Effector CD4-positive, alpha-beta T cell (primary cell): ENCODE data around the gene RBPJ.
A peak's percentile ranks its signal among the peaks of the same experiment; 100 is the strongest.

ENCODE experiments used
- DNase-seq: peaks from one replicate; pipeline ENCODE4 v3.0.0-alpha.2; 2020
- total RNA-seq: gene quantifications from one replicate; lab custom pipeline; 2026; lab: John Stamatoyannopoulos, UW

Gene RBPJ
- 113 reads per million, percentile 85 among the genes with 10 or more reads in this experiment for total RNA-seq

DNA sequence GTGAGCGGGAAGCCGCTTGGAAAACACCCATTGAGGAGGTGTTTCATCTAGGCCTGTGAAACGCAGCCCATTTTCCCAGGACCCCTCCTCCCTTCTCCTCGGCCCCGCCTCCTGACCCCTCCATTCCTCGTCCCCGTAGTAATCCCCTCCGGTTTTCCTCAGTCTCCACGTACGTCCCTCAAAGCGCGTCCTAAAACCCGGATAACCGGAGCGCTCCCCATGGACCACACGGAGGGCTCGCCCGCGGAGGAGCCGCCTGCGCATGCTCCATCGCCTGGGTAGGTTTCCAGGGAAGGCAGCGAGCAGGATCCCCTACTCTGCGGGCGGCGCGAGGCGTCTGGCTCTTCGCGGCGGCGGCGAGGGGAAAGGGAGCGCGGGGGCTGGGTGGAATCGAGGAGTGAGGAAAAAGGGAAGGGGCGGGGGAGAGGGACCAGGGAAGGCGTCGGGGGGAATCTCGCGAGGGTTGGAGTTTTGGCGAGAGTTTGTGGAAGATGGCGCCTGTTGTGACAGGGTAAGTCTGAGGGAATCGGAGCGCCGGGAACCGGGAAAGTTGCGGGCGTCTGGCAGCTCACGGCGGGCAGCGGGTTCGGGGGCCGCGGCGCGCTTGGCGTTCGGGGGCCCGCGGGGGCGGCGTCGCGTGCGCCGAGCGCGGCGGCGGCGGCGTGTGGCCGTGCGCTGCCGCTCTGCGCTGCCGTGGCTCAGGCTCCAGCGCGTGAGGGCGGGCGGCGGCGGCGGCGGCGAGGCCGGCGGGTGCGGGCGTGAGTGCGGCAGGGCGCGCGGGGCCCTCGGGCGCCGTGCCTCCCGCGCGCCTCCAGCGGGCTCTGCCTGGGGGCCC is at the start of gene RBPJ:
Gene RBPJ (plus strand): TSS at position 477 of the 835 bp plus-strand sequence. CDS start 15 bp downstream, at position 492.
- DNase-seq = peak; percentile 86

DNA sequence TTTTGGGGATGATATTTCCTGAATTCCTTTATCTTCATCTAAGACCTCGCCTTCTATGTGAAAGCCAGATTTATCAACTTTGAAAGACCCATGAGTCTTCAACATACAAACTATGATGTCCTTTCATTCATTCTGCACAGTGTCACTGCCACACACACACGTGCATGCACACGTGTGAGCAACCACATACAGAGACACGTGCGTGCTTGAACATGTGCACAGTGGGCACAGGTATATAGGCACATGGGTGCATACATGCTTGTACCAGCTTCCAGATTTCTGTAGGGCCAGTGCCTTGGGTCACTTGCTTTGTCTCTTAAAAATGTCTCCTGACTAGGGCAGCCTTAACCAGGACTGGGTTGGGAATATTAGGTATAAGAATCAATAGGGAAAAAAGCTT is 49.1 kb upstream of the RBPJ start:
- no peak for DNase-seq

DNA sequence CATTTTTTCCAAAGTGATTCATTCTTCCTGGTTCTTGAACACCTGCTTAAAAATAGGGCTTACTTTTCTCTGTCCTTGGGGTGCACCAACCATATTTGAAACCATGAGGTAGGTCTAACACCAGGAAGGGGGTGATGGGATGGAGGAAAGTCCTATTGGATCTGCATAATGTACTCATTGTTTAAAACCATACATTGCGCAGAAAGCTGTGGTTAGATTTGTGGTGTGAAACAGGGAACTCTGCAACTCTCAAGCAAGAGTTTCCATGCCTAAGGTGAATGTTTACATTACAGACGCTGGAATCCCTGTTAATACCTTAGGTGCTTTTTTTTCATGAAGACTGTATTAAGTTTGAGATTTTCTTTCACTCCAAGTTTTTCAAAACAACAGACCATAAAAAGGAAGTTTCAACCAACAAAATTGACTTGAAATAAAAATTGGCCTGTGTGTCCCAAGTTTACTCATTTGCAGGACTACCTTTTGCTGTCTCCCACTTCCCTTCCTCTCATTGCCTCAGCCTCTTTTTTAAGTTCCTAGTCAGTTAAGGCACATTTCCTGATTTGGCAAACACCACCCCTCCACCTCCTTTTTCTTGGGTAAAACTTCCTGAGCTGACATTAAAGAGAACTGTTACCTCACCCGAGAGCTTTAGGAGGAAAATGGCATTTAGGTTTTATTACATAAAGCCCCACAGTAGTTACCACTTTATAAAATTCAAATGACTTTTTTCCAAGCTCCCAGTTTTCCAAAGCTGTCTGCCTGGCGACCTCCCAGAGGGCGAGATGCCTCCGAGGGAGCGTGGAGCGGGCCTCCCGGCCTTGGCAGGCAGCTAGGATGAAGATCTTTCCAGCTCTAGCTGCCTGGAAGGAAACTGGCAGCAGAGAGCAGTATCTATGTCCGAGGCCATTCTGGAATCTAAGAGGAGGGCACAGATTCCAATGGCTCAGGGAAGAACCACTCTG is 47.9 kb upstream of the RBPJ start:
- DNase-seq = no peak

DNA sequence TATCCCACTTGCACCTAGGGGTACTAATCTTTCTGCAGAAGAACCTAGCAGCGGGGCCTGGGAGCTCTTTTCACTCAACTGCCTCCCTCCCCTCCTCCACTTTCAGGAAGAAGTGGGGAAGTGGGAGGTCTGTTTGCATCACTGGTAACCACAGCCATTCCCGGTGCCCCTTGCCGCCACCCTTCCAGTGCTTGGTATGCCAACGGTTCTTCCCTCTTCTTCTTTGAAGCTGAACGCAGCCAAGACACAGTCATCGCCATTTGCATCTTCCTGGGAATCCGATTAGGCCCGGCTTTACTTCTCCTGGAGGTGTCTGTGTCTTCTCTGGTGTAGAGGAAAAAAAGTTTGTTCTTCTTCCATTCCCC is 47.2 kb upstream of the RBPJ start:
- no peak for DNase-seq

DNA sequence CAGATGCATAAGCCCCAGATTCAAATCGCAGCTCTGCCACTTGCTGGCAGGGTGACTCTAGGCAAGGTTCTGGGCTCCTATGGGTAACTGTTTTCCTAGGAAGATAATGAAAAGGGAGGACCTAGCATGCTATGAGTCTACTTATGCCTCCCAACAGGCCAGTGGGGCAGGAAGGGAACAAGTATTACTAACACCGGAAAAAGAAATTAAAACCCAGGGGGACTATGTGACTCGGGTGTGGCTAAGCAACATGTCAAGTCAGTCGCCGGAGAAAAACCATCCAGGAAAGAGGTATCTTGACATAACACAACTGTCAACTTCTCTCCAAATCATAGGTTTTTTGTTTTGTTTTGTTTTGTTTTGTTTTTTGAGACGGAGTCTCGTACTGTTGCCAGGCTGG is 45.5 kb upstream of the RBPJ start:
- no peak for DNase-seq

DNA sequence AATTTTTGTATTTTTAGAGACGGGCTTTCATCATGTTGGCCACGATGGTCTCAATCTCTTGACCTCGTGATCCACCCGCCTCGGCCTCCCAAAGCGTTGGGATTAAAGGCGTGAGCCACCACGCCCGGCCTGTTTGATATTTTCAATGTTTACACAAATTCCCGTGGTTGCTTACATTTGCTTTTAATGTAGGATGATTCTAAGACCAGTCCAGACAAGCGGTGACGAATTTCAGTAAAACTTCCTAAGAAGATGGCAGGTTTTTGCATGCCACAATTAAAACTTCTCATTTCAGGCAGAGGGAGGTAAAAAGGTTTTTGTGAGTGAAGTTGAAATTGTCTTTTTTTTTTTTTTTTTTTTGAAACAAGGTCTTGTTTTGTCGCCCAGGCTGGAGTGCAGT is 41.4 kb upstream of the RBPJ start:
- no peak for DNase-seq

DNA sequence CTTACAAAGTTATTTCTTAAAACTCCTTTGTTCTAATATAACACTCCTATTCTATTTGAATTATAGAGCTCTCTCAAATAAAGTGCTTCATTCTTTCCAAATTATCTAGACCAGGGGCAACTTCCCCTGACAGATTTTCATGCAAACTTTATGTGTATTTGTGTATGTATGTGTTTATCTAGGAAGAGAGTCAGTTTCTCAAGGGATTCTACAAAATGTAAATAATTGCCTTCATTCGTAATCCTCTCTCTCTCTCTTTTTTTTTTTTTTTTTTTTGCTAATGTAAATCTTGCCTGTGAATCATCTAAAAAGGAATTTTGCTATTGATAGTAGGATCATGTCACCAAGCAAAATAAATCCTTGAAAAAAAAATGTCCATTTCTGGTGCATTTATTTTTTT is 38.9 kb upstream of the RBPJ start:
- no peak for DNase-seq

DNA sequence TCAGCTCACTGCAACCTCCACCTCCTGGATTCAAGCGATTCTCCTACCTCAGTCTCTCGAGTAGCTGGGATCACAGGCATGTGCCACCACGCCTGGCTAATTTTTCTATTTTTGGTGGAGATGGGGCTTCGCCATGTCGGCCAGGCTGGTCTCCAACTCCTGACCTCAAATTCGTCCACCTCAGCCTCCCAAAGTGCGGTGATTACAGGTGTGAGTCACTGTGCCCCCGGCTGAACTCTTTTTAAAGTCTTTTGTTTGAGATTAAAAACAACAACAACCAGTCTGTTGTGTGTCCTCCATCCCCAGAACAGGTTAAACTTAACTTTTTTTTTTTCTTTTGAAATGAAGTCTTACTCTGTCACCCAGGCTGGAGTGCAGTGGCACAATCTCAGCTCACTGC is 36.3 kb upstream of the RBPJ start:
- no peak for DNase-seq

DNA sequence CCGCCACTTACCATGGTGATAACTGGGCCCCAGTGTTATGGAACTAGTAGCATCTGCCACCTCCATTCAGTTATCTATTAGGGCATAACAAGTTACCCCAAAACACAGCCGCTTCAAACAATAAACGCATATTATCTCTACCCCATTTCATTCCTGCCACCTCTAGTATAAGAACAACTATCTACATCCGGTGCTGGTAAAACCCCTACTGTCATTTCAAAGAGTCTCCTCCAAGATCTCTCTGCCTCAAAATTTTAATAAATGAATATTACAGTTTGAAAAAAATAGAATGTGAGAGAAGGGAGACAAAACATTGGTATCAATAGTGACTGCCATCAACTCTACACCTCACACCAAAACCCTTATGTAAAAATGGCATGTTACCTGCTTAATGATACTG is 35.5 kb upstream of the RBPJ start:
- no peak for DNase-seq

DNA sequence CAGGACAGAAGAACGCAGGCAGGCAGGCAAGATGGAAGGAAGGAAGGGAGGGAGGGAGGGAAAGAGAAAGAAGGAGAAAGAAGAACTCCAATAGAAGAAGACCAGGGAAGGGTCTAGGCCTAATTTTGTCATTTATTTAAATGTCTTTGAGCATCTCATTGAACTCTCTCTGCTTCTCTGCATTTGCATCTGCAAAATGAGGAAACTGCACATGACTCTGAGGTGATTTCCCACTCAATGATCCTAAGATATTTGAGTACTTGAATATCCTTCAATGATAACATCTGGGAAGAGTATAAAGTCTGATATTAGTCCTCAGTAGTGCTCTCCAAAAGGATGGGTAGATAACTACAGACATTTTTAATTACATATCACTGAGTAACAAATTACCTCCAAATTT is 33.1 kb upstream of the RBPJ start:
- no peak for DNase-seq

DNA sequence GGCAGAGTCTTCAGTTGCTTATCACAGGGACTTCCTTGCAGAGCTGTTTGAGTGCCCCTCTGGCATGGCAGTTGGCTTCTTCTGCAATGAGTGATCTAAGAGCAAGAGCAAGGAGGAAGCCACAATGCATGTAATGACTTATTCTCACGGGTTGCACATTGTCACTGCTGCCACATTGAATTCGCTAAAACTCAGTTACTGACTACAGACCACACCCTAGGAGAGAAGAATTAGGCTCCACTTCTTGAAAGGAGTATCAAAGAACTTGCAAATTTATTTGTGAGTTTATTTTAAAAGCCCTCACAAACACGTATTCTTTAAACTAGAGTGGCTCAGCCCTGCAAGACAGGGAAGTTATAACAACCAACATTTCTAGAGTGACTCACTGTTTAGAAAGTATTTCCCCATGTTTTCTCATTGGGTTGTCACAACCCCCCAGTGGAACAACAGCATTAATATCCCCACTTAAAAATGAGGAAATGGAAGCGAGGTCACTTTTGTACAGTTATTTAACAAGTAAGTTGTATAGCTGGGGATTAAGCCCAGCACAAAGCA is 32.4 kb upstream of the RBPJ start:
- DNase-seq = no peak

DNA sequence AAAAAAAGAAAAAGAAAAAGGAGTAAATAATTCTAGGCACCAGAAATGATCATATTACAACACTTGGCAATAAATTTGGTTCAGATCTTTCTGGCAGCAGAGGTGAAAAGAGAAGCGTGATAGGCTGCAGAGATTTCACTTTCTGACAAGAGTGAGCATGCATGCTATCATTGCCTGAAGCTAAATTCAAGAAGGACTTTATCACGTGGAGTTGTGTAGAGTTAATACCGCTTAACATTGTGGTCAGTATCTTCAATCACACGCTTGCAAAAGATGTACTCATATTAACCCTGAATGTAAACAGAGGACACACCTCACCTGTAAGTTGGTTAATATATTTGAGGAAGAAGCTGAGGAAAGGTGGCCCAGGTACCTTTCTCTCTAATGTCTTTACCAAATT is 31.4 kb upstream of the RBPJ start:
- DNase-seq = no peak

DNA sequence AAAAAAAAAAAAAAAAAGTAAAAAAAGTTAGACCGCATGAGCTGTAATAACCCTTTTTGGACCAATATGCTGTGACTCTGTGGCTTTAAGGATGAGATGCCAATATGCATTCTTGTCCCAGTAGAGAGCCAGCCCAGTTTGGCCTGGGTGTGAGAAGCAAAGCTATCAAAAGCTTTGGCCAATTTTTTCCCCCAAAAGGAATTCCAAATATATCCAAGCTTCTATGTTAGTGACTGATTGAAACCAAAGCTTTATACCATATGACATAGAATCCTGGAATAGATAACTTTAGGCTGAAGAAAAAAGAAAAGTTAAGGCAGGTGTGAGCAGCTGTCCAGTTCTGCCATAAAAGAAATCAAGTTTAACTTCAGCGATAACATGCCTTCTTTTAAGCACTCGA is 30.5 kb upstream of the RBPJ start:
- no peak for DNase-seq

DNA sequence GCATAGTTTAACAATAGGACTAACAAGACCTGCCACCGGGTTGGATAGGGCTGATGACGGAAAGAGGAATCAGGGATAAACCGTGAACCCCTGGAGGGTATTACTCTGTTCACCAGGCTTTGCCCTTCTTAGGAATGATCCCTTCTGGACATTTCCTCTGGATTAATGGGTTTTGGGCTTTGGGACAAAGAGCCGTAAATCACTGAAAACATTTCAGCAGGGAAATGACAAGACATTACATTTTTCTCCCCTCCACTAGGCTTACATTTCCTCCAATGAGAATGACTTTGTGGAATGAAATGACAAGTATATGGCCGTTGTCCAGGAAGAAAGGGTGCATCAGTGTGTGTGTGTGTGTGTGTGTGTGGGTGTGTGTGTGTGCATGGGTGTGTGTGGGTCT is 25.9 kb upstream of the RBPJ start:
- no peak for DNase-seq

DNA sequence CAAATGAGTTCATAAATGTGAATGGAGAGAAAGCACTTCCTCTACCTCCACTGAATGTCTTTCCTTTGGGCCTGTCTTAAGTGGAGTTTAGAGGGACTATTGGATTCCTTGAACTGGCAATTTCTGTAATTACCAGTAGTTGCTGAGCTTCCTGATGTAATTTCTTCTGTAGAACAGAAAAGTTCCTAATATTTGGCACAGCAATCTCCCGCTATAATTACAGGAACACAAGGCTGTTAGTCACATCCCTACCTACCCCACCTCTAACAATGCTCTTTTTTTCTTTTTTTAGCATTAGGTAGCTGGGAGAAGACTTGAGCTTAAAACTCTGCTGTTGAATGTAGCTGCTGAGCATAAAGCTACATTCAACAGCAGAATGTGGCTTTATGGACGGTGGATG is 24.8 kb upstream of the RBPJ start:
- no peak for DNase-seq

DNA sequence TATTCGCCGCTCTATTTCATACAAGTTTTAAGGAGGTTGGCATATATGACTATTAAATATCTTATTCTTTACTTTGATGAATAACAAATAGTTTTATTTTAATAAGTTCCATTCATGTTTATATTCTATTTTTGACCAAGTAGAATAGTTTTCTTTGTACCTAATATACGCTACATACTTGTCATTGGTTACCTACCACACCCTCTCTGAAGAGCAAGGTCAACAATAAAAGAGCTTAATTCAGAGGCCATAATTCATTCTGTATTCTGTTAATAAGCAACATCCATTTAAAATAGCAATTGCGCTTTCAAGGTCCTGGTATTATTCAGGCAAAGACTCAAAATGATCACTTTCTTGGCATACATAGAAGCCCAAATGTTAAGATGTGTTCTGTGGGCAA is 24.3 kb upstream of the RBPJ start:
- no peak for DNase-seq

DNA sequence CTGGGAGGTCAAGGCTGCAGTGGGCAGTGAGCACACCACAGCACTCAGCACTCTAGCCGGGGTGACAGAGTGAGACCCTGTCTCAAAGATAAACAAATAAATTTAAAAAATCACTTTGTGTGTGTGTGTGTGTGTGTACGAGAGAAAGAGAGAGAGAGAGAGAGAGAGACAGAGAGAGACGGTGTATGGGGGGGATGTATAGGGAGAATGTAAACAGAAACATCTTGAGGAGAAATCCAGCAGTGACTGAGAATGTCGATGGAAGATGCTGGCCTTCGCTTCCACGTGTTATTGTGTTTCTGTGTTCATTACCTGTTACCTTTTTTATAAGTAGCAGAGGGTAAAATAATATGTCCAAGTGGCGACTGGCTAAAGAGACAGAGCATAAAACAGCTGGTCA is 23.6 kb upstream of the RBPJ start:
- DNase-seq = no peak

DNA sequence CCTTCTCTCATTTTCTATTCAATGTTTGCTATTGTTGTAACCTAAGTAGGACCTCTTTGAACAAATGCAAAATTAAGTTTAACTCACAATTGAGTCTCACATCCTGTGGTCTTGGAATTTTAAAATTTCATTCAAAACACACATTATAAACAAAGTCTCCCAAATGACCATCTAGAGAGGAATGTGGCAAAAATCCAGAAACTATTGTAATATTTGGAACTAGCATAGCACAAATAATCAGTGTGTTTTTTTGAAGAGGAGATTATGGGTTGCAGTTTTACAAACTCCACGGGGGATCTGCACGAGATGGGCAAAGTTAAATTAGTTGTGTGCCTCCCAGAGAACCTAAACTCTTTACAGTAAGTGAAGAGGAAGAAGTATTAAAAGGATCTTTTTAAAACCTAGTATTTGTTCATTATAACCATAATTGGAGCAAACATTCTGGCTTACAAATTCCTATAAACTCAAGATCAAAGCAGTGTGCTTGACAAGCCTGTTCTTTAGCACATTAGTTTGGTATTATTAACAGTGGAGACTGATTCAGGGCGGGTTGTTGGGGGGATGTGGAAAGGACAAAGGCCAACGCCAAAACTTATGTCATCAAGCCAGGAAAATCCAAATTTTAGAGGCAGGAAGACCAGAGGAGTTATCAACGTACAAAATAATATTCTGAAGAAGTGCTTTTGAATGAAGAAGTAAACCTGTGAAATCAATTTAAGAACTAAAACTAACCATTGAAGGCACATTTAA is 22.4 kb upstream of the RBPJ start:
- DNase-seq = no peak

DNA sequence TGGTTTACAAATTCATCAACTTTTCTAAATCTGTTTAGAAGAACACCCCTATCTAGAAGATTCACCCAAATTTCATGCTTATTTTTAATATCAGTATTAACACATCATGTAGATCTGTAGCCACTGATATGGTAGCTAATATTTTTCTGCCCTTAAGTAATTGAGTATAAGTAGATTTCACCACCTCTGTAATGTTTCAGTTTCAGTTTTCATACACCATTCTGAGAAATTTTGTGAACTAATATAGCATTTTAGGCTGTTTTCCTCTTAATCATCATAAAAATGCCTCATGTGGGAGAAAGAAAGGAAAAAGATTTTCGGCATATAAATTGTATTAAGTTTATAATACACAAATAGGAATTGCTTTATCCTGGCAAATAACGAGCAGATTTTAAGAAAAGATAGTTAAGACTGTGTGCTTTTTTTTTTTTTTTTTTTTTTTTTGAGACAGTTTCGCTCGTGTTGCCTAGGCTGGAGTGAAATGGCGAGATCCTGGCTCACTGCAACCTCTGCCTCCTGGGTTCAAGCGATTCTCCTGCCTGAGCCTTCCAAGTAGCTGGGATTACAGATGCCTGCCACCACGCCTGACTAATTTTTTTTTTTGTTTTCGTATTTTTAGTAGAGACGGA is 21.4 kb upstream of the RBPJ start:
- no peak for DNase-seq

DNA sequence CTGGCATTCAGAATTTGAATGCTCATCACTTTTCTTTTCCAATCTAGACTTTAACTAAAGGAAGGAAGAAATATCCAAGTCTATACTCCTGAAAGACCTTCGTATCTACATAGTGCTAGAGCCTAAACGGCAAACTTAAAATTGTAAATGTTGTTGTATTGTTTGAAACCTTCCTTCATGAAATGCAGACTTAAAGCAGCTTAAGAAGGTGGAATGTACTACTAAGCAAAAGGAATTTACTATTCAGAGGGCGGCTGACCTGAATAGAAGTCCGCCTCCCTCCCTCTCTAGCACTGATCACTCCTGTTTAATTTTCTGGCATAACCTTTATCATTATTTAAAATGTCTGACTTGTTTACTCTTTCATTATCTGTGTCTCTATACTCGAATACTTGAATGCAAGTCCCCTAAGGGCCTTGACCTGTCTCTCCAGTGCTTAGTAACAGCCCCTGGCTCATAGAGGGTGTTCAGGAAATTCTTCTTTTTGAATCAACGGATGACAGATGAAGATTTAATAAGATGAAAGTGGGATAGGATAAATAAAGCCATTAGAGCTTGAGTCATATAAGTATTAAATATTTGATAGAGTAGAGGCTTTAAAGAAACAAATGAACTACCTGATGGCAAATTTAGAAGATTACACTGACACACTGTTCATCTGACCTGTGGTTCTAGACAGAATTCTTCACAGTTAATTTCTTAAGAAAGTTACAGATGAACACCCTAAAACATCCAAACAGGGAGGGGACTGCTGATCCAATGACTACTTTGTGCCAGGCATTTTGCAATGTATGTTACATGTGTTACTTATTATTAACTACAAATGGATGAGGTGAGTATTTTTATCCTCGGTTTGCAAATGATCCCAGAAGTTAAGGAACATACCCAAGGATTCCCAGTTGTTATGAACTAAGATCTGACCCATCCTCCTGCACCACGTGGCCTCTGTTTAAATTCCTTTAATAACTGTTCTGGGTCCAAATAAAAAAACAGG is 20.2 kb upstream of the RBPJ start:
- no peak for DNase-seq
